ENCODE results near the gene GJD3. TPM values are rescaled to one million over a fixed set of nuclear protein-coding genes. Genes with fewer than 3 reads are reported as not detected.

The GJD3 gene
- total RNA-seq, 1 experiment from 2014 or later = not detected

- peak overlapping the region; percentile 84 for H3K27ac ChIP-seq
- H3K36me3 ChIP-seq = peaks cover 56% of the 10 kb centered on the region
- H3K4me1 ChIP-seq = peaks cover 47% of the 10 kb centered on the region
- H3K9me3 ChIP-seq (replicated peaks) = no peaks in the 10 kb centered on the region
- no peaks in the 10 kb centered on the region for H3K27me3 ChIP-seq
- no peak overlapping the region for H3K4me3 ChIP-seq
- peak in 1 of 2 experiments; percentile 44 for DNase-seq
Measured at GRCh38 chr17:40351359-40352236, 12.9 kb downstream of the GJD3 start.

- DNase-seq = peak; percentile 76 to 81
- Histone ChIP-seq H3K4me1 (peaks cover 52% of the 10 kb centered on the region), H3K27ac (peak overlapping the region; percentile 84)
Measured at GRCh38 chr17:40350689-40351358, 13.7 kb downstream of the GJD3 start.

GRCh38 chr17:40349895-40350688 is 14.4 kb downstream of the GJD3 start:
- no peaks in the 10 kb centered on the region for H3K9me3 ChIP-seq (replicated peaks)
- H3K36me3 ChIP-seq = peaks cover 47% of the 10 kb centered on the region
- peak overlapping the region; percentile 17; the same call in 1 of the 2 replicates for H3K4me3 ChIP-seq
- peak overlapping the region; percentile 84 for H3K27ac ChIP-seq
- peaks cover 54% of the 10 kb centered on the region for H3K4me1 ChIP-seq
- DNase-seq = peak; percentile 66
- no peaks in the 10 kb centered on the region for H3K27me3 ChIP-seq

More at GRCh38 chr17:40350689-40351358, 13.7 kb downstream of the GJD3 start:
- Histone ChIP-seq H3K27me3 (no peaks in the 10 kb centered on the region), H3K9me3 (replicated peaks) (no peaks in the 10 kb centered on the region), H3K36me3 (peaks cover 53% of the 10 kb centered on the region), H3K4me3 (peak overlapping the region; percentile 17; the same call in 1 of the 2 replicates)

- Histone ChIP-seq H3K27me3 (no peaks in the 10 kb centered on the region), H3K36me3 (peaks cover 42% of the 10 kb centered on the region), H3K4me1 (peaks cover 58% of the 10 kb centered on the region), H3K27ac (no peak overlapping the region), H3K4me3 (no peak overlapping the region), H3K9me3 (replicated peaks) (no peaks in the 10 kb centered on the region)
- no peak for DNase-seq
Measured at GRCh38 chr17:40349477-40349894, 15.1 kb downstream of the GJD3 start.

GRCh38 chr17:40348562-40349476 is 15.7 kb downstream of the GJD3 start:
- Histone ChIP-seq H3K4me1 (peaks cover 64% of the 10 kb centered on the region), H3K9me3 (replicated peaks) (no peaks in the 10 kb centered on the region), H3K27ac (no peak overlapping the region), H3K4me3 (no peak overlapping the region), H3K36me3 (peaks cover 38% of the 10 kb centered on the region), H3K27me3 (no peaks in the 10 kb centered on the region)
- DNase-seq = no peak

GRCh38 chr17:40348136-40348504 is 16.4 kb downstream of the GJD3 start:
- no peaks in the 10 kb centered on the region for H3K27me3 ChIP-seq
- no peak overlapping the region for H3K4me3 ChIP-seq
- H3K9me3 ChIP-seq (replicated peaks) = no peaks in the 10 kb centered on the region
- H3K27ac ChIP-seq = no peak overlapping the region
- no peak for DNase-seq
- H3K36me3 ChIP-seq = peaks cover 31% of the 10 kb centered on the region
- peaks cover 70% of the 10 kb centered on the region for H3K4me1 ChIP-seq

GRCh38 chr17:40347319-40348135 is 17.0 kb downstream of the GJD3 start:
- H3K27ac ChIP-seq = peak overlapping the region; percentile 92

GRCh38 chr17:40346765-40347158 is 17.8 kb downstream of the GJD3 start:
- no peak for DNase-seq
- Histone ChIP-seq H3K27me3 (no peaks in the 10 kb centered on the region), H3K27ac (peak overlapping the region; percentile 92), H3K4me3 (peak overlapping the region; percentile 70), H3K36me3 (peaks cover 18% of the 10 kb centered on the region), H3K9me3 (replicated peaks) (no peaks in the 10 kb centered on the region), H3K4me1 (peaks cover 63% of the 10 kb centered on the region)

More at GRCh38 chr17:40347319-40348135, 17.0 kb downstream of the GJD3 start:
- Histone ChIP-seq H3K4me1 (peaks cover 70% of the 10 kb centered on the region), H3K36me3 (peaks cover 25% of the 10 kb centered on the region), H3K4me3 (peak overlapping the region; percentile 70), H3K27me3 (no peaks in the 10 kb centered on the region), H3K9me3 (replicated peaks) (no peaks in the 10 kb centered on the region)
- DNase-seq = peak in 1 of 2 experiments; percentile 42

- no peaks in the 10 kb centered on the region for H3K9me3 ChIP-seq (replicated peaks)
- H3K27ac ChIP-seq = peak overlapping the region; percentile 92
- H3K4me1 ChIP-seq = peaks cover 57% of the 10 kb centered on the region
- H3K27me3 ChIP-seq = no peaks in the 10 kb centered on the region
- H3K36me3 ChIP-seq = peaks cover 12% of the 10 kb centered on the region
- H3K4me3 ChIP-seq = peak overlapping the region; percentile 70
- peak; percentile 85 to 92 for DNase-seq
Measured at GRCh38 chr17:40345994-40346764, 18.4 kb downstream of the GJD3 start.

GRCh38 chr17:40345161-40345993 is 19.2 kb downstream of the GJD3 start:
- no peaks in the 10 kb centered on the region for H3K27me3 ChIP-seq
- peaks cover 57% of the 10 kb centered on the region for H3K4me1 ChIP-seq
- peak overlapping the region; percentile 92 for H3K27ac ChIP-seq
- DNase-seq = peak; percentile 81 to 84
- peak overlapping the region; percentile 70 for H3K4me3 ChIP-seq
- H3K9me3 ChIP-seq (replicated peaks) = no peaks in the 10 kb centered on the region
- peaks cover 12% of the 10 kb centered on the region for H3K36me3 ChIP-seq

- no peaks in the 10 kb centered on the region for H3K27me3 ChIP-seq
- no peaks in the 10 kb centered on the region for H3K9me3 ChIP-seq (replicated peaks)
- peak overlapping the region; percentile 92 for H3K27ac ChIP-seq
- H3K4me3 ChIP-seq = peak overlapping the region; percentile 70
- DNase-seq = no peak
- H3K4me1 ChIP-seq = peaks cover 52% of the 10 kb centered on the region
- peaks cover 8% of the 10 kb centered on the region for H3K36me3 ChIP-seq
Measured at GRCh38 chr17:40344421-40345160, 19.9 kb downstream of the GJD3 start.
